IPS-18a (cell line): ENCODE results near the gene ZFP36.
"Not testable (repeated sequence)": the region's sequence is repeated elsewhere in the genome, so short reads cannot be mapped to it uniquely, and the experiment has no call there.

Experiments
- H3K27ac ChIP-seq: one replicate; pipeline ENCODE4 v1.5.1; 2013; ENCODE audit warnings: low read length
- H3K27me3 ChIP-seq: one replicate; pipeline ENCODE4 v1.6.1; 2013; ENCODE audit warnings: mild to moderate bottlenecking, low read length; ENCODE audit not compliant: control insufficient read depth, insufficient read depth
- H3K36me3 ChIP-seq: one replicate; pipeline ENCODE4 v1.6.1; 2013; ENCODE audit warnings: low read depth, low read length; ENCODE audit not compliant: control insufficient read depth
- H3K4me1 ChIP-seq: one replicate; pipeline ENCODE4 v1.6.1; 2013; ENCODE audit warnings: low read depth, low read length; ENCODE audit not compliant: control insufficient read depth
- H3K4me3 ChIP-seq: one replicate; pipeline ENCODE4 v1.5.1; 2013; ENCODE audit warnings: low read length
- H3K9ac ChIP-seq: one replicate; pipeline ENCODE4 v1.6.1; 2013; ENCODE audit warnings: mild to moderate bottlenecking, low read length, moderate library complexity
- H3K9me3 ChIP-seq: one replicate; pipeline ENCODE4 v1.6.1; 2013; ENCODE audit warnings: low read depth, low read length; ENCODE audit not compliant: control insufficient read depth

ZFP36 gene

DNA sequence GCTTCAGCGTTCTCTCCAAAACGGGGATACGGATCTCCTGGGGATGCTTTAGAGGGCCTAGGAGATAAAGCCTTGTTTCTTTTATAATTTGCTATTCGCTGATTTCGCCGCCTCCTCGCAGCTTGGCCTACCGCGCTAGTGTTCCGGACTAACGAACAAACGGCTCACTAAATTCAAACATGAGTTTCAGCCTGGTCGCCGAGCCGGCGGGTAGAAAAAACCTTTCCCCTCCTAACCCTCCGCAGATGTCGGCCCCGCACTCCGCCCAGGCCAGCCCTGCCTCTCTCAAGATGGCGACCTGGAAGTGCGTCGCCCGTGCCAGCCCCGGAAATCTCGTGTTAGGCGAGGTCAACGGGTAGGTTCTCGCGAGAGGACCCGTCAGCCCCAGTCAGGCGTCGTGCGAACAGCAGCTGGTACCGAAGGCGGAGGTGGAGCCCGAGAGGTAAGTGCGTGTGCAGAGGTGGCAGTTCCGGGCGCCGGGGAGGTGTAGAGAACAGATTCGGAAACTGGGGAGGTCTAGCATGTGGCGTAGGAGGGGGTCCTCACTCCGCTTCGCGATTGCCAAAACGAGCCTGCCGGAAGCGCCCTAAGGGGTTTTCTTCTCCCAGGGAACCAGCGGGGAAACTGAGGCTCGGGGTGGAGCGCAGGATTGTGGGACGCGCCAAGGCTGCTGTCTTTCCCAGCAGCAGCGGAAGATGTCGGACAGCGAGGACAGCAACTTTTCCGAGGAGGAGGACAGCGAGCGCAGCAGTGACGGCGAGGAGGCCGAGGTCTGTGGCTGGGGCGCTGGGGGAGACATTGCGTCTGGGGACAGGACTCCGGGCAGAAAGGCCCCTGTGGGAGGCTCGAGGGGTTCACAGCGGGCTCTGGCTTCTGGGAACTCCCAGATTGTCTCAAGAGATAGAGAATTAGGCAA is 38.8 kb downstream of the ZFP36 start, which contains the start of gene SUPT5H:
Gene SUPT5H, plus strand, starts transcription at position 387 of the 916 bp plus-strand sequence. Its CDS starts 309 bp downstream, at position 696.
- H3K36me3 ChIP-seq = no peaks in the 10 kb centered on the region
- no peaks in the 10 kb centered on the region for H3K9me3 ChIP-seq
- H3K27ac ChIP-seq = peak within 1 kb of the TSS; percentile 77
- H3K27me3 ChIP-seq = no peaks in the 10 kb centered on the region
- H3K4me1 ChIP-seq = peaks cover 4% of the 10 kb centered on the region
- peak within 1 kb of the TSS; percentile 90 for H3K9ac ChIP-seq
- peak within 1 kb of the TSS; percentile 89 for H3K4me3 ChIP-seq

DNA sequence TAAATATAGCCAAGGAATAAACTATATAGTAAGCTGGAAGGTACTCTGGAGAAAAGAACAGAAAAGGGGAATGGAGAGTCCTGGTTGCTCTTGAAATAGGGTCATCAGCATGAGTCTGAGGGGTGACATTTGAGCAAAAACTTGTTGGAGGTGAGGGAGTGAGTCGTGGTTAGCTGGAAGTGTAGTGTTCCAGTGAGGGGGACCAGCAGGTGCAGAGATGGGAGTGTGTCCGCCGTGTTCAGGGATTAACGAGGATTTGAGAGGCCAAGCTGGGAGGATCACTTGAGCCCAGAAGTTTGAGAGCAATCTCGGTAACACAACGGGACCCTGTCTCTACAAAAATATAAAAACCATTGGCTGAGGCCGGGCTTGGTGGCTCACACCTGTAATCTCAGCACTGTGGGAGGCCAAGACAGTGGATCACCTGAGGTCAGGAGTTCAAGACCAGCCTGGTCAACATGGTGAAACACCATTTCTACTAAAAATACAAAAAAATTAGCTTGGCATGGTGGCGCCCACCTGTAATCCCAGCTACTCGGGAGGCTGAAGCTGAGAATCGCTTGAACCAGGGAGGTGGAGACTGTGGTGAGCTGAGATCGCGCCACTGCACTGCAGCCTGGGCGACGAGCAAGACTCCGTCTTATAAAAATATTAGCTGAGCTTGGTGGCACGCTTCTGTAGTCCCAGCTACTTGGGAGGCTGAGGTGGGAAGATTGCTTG is 39.9 kb downstream of the ZFP36 start:
- no peak overlapping the region for H3K27ac ChIP-seq
- H3K4me1 ChIP-seq = peaks cover 4% of the 10 kb centered on the region
- no peaks in the 10 kb centered on the region for H3K27me3 ChIP-seq
- no peaks in the 10 kb centered on the region for H3K9me3 ChIP-seq
- H3K36me3 ChIP-seq = no peaks in the 10 kb centered on the region
- peak overlapping the region; percentile 90 for H3K9ac ChIP-seq
- H3K4me3 ChIP-seq = peak overlapping the region; percentile 89

GRCh38 chr19:39448271-39448670 is 41.6 kb downstream of the ZFP36 start:
- no peak overlapping the region for H3K4me3 ChIP-seq
- H3K36me3 ChIP-seq = peaks cover 4% of the 10 kb centered on the region
- H3K9ac ChIP-seq = no peak overlapping the region
- no peak overlapping the region for H3K27ac ChIP-seq
- peaks cover 4% of the 10 kb centered on the region for H3K4me1 ChIP-seq
- H3K27me3 ChIP-seq = no peaks in the 10 kb centered on the region
- H3K9me3 ChIP-seq = no peaks in the 10 kb centered on the region

DNA sequence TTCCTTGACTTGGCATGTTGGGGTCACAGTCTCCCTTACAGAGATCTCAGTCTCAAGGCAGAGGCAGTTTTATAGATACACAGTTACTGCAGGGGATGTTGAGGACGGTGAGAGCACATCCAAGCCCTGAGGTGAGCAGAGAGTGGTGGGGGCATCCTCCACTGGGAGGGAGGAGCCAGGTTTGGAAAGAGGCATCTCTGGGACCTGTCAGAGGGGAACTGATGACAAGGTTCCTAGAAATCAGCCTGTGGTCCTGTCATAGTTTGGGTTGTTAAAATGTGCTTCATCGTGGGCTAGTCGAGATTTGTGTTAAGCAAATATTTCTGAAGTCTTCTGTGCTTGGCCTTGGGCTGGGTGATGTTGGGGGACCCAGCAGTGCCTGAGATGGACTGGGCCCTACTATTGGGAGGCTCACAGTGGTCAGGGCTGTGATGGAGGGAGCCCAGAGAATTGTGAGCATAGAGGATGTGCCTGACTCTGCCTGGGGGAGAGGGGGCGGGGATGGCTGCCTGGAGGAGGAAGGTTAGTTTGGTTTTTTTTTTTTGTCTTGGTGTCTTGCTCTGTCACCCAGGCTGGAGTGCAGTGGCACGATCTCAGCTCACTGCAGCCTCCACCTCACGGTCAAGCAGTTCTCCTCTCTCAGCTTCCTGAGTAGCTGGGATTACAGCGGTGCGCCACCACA is 42.6 kb downstream of the ZFP36 start:
- H3K9ac ChIP-seq = no peak overlapping the region
- H3K27me3 ChIP-seq = no peaks in the 10 kb centered on the region
- no peak overlapping the region for H3K4me3 ChIP-seq
- no peaks in the 10 kb centered on the region for H3K9me3 ChIP-seq
- H3K27ac ChIP-seq = no peak overlapping the region
- H3K4me1 ChIP-seq = peaks cover 4% of the 10 kb centered on the region
- peaks cover 13% of the 10 kb centered on the region for H3K36me3 ChIP-seq

GRCh38 chr19:39451257-39451656 is 44.6 kb downstream of the ZFP36 start:
- not testable (repeated sequence) for H3K4me1 ChIP-seq, H3K9ac ChIP-seq, H3K9me3 ChIP-seq, H3K27me3 ChIP-seq, H3K4me3 ChIP-seq, H3K27ac ChIP-seq
- peaks cover 20% of the 10 kb centered on the region for H3K36me3 ChIP-seq
